LNCAP (cell line): ENCODE data around the gene ANKRD13B.

Experiments used
- TF ChIP-seq, protein P1 (sequence below): fragments of 450-650 bp; IDR thresholded peaks from 2 replicates; pipeline ENCODE4 v1.5.1; 2017; ENCODE audit warnings: mild to moderate bottlenecking

Gene ANKRD13B

GRCh38 chr17:29581583-29582253, 11.2 kb upstream of the ANKRD13B start:
- TF ChIP-seq, protein P1, sequence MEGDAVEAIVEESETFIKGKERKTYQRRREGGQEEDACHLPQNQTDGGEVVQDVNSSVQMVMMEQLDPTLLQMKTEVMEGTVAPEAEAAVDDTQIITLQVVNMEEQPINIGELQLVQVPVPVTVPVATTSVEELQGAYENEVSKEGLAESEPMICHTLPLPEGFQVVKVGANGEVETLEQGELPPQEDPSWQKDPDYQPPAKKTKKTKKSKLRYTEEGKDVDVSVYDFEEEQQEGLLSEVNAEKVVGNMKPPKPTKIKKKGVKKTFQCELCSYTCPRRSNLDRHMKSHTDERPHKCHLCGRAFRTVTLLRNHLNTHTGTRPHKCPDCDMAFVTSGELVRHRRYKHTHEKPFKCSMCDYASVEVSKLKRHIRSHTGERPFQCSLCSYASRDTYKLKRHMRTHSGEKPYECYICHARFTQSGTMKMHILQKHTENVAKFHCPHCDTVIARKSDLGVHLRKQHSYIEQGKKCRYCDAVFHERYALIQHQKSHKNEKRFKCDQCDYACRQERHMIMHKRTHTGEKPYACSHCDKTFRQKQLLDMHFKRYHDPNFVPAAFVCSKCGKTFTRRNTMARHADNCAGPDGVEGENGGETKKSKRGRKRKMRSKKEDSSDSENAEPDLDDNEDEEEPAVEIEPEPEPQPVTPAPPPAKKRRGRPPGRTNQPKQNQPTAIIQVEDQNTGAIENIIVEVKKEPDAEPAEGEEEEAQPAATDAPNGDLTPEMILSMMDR = no peak

GRCh38 chr17:29582254-29582765, 10.6 kb upstream of the ANKRD13B start:
- TF ChIP-seq, protein P1 = no peak

- TF ChIP-seq, protein P1 = no peak
Observed at GRCh38 chr17:29582772-29583171, 10.2 kb upstream of the ANKRD13B start.

DNA sequence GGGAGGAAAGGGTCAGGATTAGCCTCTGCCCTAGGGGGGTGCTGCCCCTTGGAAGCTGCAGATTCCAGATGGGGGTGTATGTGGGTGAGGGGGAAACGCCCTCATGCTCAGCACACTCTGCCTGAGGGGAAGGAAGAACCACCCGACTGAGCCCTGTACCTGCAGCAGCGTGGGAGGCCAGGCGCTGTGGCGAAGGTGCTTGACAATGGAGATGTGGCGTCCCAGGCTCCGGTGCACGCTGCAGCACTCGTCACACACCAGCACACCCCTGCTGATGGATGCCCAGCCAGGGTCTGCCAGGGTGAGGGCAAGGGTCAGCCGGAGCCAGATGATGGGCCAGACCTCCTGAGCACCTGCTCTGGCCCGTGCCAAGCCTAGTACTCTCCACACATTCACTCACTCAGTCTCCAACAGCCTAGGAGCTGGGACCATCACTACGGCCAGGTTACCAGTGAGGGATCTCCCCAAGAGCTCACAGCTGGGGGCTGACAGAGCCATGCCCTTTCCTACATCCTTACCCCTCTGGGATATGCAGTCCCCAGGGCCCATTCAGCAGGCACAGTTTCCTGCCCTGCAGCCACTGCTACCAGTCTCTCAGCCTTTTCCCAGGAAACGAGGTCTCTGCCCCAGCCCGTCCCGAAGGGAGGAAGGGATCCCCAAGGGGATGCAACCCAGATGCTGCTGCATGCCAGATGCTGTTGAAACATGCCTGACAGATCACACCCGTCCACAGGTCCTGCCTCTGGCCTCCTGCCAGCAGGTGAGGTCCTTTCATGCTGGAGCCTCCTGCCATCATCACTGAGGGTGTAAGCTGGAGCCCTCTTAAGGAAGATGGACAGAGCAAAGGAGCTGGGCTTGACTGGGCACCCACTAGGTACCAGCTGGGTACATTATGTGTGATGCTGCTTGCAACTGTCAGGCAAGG, 9.3 kb upstream of the ANKRD13B start:
- TF ChIP-seq, protein P1 = no peak

GRCh38 chr17:29584452-29585079, 8.4 kb upstream of the ANKRD13B start:
- TF ChIP-seq, protein P1 = no peak

- TF ChIP-seq, protein P1 = no peak
Observed at GRCh38 chr17:29585080-29585751, 7.7 kb upstream of the ANKRD13B start.
